NK-92 (cell line): Measurements from ENCODE around the gene TMC3.

ENCODE experiments used
- DNase-seq: peaks from one replicate; lab custom pipeline; 2025; ENCODE audit not compliant: unreplicated experiment; lab: John Stamatoyannopoulos, UW

Gene TMC3

GRCh38 chr15:81282606-81282895 lies 91.5 kb downstream of the TMC3 start:
- no peak for DNase-seq

DNA sequence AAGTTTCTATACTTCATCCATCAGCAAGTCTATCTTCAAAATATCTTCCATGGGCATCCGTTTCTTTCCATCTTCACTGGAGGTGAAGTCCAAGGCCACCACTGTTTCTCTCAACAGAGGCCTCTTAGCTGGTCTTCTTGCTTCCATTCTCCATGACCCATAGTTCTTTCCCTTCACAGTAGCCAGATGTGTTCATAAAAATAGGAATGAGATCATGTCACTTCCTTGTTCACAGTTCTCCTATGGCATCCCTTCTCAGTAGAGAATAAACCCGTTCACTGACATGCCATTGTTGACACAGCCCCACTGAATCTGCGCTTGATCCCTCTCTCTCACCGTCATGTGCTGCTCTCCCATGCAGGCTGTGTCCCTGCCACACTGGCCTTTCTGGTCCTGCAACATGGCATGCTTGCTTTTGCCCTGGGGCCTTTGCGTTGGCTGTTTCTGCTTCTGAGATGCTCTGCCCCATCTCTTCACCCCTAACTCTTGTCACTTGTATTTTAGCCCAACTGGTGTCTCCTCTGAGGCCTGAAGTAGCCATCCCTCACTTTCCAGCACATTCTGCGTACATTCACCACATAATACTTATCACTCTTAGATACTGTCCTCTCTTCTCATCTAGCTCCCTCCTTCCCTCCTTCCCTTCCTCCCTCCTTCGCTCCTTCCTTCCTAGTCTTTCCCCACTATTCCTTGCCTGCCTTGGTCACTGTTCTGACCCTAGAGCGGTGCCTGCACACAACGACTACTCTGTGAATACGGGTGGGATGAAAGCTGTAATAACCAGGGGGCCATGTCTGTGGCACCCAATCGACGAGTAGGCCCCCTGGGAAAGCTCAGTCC lies 92.0 kb downstream of the TMC3 start:
- no peak for DNase-seq

- DNase-seq, result no peak
Measured at GRCh38 chr15:81281456-81281735, 92.6 kb downstream of the TMC3 start.
